Smooth muscle cell of bladder (primary cell): Measurements from ENCODE around the gene MYO5B. TPM values are rescaled to one million over a fixed set of nuclear protein-coding genes. Genes with fewer than 3 reads are reported as not detected.

Source experiments
- total RNA-seq: library from RNA; depleted of rRNA; stranded (reverse); fragments of >200 nt; gene quantifications from 2 replicates; pipeline ENCODE4 v1.2.3, GENCODE V29; 2014

MYO5B gene
- total RNA-seq: 0.18 and 0.28 TPM in 2 replicates

GRCh38 chr18:50194631-50195532 lies at the start of gene MYO5B:
TSS of gene MYO5B (minus strand) at chr18:50195147. CDS start at chr18:50194793, 354 bp downstream.

GRCh38 chr18:49813319-49814146 lies 381.4 kb downstream of the MYO5B start, which contains the start of gene ACAA2:
TSS of gene ACAA2 (minus strand) at chr18:49813533. CDS start at chr18:49813484, 49 bp downstream.

Other genes with a start within 250 kb of the MYO5B start
- gene CFAP53, start 71.3 kb upstream of the MYO5B start, total RNA-seq: 0.71 and 0.74 TPM in 2 replicates
- 55.6 and 75.3 TPM in 2 replicates for gene MBD1, start 86.4 kb upstream of the MYO5B start, total RNA-seq
- 40.5 and 47.1 TPM in 2 replicates for gene CXXC1, start 92.5 kb upstream of the MYO5B start, total RNA-seq
- 6.6 and 8.1 TPM in 2 replicates for gene SKA1, start 179.9 kb upstream of the MYO5B start, total RNA-seq